Testis (tissue), 3 donors: ENCODE measurements around the gene MYH10. TPM values are rescaled to one million over a fixed set of nuclear protein-coding genes. Genes with fewer than 3 reads are reported as not detected.

Experiments
- DNase-seq: peaks from one replicate; pipeline ENCODE4 v3.0.0-alpha.2; 2019
- H3K27ac ChIP-seq, 2 donors: fragments of 200-600 bp; sonication (generic); one replicate each; pipeline ENCODE4 v1.5.1; 2019
- H3K27me3 ChIP-seq: fragments of 200-600 bp; sonication (generic); one replicate; pipeline ENCODE4 v1.5.1; 2019
- H3K36me3 ChIP-seq: fragments of 200-600 bp; sonication (generic); one replicate; pipeline ENCODE4 v1.5.1; 2017; ENCODE audit warnings: low read depth; ENCODE audit errors: missing control alignments
- H3K4me1 ChIP-seq: fragments of 200-600 bp; sonication (generic); one replicate; pipeline ENCODE4 v1.5.1; 2019
- H3K4me3 ChIP-seq, 2 donors: fragments of 200-600 bp; sonication (generic); one replicate each; pipeline ENCODE4 v1.5.1; 2017 to 2019
- H3K9me3 ChIP-seq: fragments of 200-600 bp; sonication (generic); one replicate; pipeline ENCODE4 v1.5.1; 2017
- CTCF ChIP-seq, 3 experiments: fragments of 450-650 bp in 2 of 3; fragments of 200-600 bp in 1 of 3; sonication (generic) in 1 of 3; IDR thresholded peaks; one replicate each; pipeline ENCODE4 v1.5.1; 2016 to 2019; ENCODE audit warnings: antibody characterized with exemption in 3 of 3, mild to moderate bottlenecking in 2 of 3, moderate library complexity in 1 of 3
- POLR2A ChIP-seq: fragments of 450-650 bp; IDR thresholded peaks from one replicate; pipeline ENCODE4 v1.6.1; 2017; ENCODE audit warnings: antibody characterized with exemption, mild to moderate bottlenecking, moderate library complexity
- WGBS, 2 donors: methylation state at CpG; one replicate each; pipeline ENCODE4 v1.1.5; 2018; 5-methylcytosine and 5-hydroxymethylcytosine counted together
- intact Hi-C: fragments of 100-400 bp; cut with DNase I; formaldehyde crosslinking; loops from one replicate; pipeline ENCODE4 v1.15.1; 2023; ENCODE audit warnings: low total_unique reads
- polyA plus RNA-seq: library from polyadenylated mRNA; stranded (reverse); fragments of 350-450 nt; fragmentation: Illumina TruSeq; extraction: RNeasy Lipid Tissue Mini Kit (QIAGEN cat#74804); gene quantifications from one replicate; pipeline ENCODE4 v1.2.3, GENCODE V29; 2014; ENCODE audit warnings: low read depth, low replicate concordance; ENCODE audit not compliant: insufficient read depth
- total RNA-seq, 2 donors: library from RNA; depleted of rRNA; stranded (reverse); fragments of >200 nt; gene quantifications; one replicate each; pipeline ENCODE4 v1.2.3, GENCODE V29; 2016

The MYH10 gene
- total and polyA plus RNA-seq, 3 donors from 2014 or later = 25.5 to 34.1 (median 33.1) TPM

- no peak overlapping the region for H3K27ac ChIP-seq
- intact Hi-C loops = no loop called here
Observed at GRCh38 chr17:8466873-8467272, 163.7 kb downstream of the MYH10 start.

DNA sequence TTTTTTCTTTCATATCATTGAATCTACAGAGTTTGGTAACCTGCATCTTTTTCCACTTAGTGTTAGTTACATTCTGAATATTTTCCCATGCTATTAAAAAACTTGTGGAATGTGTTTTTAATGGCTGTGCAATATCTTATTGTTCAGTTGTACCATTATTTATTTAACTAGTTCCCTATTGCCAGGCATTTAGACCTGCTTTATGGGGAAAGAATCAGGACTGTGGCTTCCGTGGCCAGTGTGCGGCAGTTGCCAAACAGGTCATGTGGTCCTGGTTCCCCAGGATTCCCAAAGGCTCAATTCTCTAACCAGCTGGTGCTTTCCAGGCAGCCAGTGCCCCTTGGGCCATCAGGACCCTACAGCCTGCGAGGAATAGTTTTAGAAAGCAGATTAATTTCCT, 164.1 kb downstream of the MYH10 start:
- Histone ChIP-seq H3K36me3 (no peaks in the 10 kb centered on the region), H3K4me1 (peaks cover 40% of the 10 kb centered on the region), H3K9me3 (no peaks in the 10 kb centered on the region)

More at GRCh38 chr17:8466873-8467272, 163.7 kb downstream of the MYH10 start:
- Histone ChIP-seq H3K36me3 (no peaks in the 10 kb centered on the region), H3K9me3 (no peaks in the 10 kb centered on the region), H3K4me3 (no peak overlapping the region), H3K4me1 (peaks cover 40% of the 10 kb centered on the region), H3K27me3 (no peaks in the 10 kb centered on the region)
- no peak for TF ChIP-seq CTCF (IDR thresholded peaks at IDR 0.05)
- TF ChIP-seq POLR2A = no peak
- 91 to 95% methylated on average over 21 of the region's 21 CpGs for WGBS, 2 donors
- DNase-seq = no peak

GRCh38 chr17:8465759-8466158, 164.8 kb downstream of the MYH10 start:
- Histone ChIP-seq H3K27me3 (no peaks in the 10 kb centered on the region), H3K9me3 (no peaks in the 10 kb centered on the region), H3K27ac (no peak overlapping the region), H3K36me3 (no peaks in the 10 kb centered on the region), H3K4me3 (no peak overlapping the region), H3K4me1 (peaks cover 34% of the 10 kb centered on the region)
- no peak for DNase-seq
- intact Hi-C loops = no loop called here
- TF ChIP-seq CTCF (IDR thresholded peaks at IDR 0.05) (no peak), POLR2A (no peak)
- 42 to 66% methylated on average over 11 to 12 of the region's 12 CpGs for WGBS, 2 donors

More for the DNA sequence above, 164.1 kb downstream of the MYH10 start:
- intact Hi-C loops = no loop called here
- WGBS, 2 donors = 73 to 75% methylated on average over 3 of the region's 3 CpGs
- DNase-seq = no peak
- H3K4me3 ChIP-seq = no peak overlapping the region
- TF ChIP-seq POLR2A (no peak), CTCF (IDR thresholded peaks at IDR 0.05) (no peak)
- no peak overlapping the region for H3K27ac ChIP-seq
- no peaks in the 10 kb centered on the region for H3K27me3 ChIP-seq

GRCh38 chr17:8465356-8465755, 165.2 kb downstream of the MYH10 start:
- TF ChIP-seq CTCF (IDR thresholded peaks at IDR 0.05) = no peak
- intact Hi-C loops = no loop called here
- Histone ChIP-seq H3K27me3 (no peaks in the 10 kb centered on the region), H3K27ac (no peak overlapping the region), H3K9me3 (no peaks in the 10 kb centered on the region), H3K36me3 (no peaks in the 10 kb centered on the region), H3K4me3 (no peak overlapping the region), H3K4me1 (peaks cover 30% of the 10 kb centered on the region)
- no peak for DNase-seq
- 51 to 52% methylated on average over 8 of the region's 8 CpGs for WGBS, 2 donors

DNA sequence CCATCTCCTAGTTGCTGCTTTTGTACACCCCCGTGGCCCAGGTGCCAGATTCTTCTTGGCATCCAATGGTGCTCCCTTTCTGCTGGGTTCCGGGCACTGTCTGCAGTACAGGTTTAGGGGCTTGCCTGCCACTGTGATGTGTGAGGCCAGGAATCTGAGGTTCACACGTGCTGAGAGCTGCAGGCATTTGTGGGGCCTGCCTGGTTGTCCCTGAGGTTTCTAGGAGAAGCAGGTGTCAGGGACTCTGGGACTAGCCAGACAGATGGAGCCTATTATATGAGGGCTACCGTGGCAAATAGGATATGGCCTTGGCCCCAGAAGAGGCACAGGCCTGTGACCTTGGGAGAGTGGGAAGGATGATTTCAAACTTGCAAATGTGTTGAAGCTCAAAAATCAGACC, 165.6 kb downstream of the MYH10 start:
- Histone ChIP-seq H3K36me3 (no peaks in the 10 kb centered on the region), H3K9me3 (no peaks in the 10 kb centered on the region)
- WGBS, 2 donors = 53 to 61% methylated on average over 4 of the region's 4 CpGs

More for the DNA sequence above, 165.6 kb downstream of the MYH10 start:
- no peak for TF ChIP-seq CTCF (IDR thresholded peaks at IDR 0.05)
- no peak for TF ChIP-seq POLR2A
- H3K27ac ChIP-seq = no peak overlapping the region
- H3K4me1 ChIP-seq = peaks cover 26% of the 10 kb centered on the region
- intact Hi-C loops = no loop called here
- DNase-seq = no peak
- no peak overlapping the region for H3K4me3 ChIP-seq
- H3K27me3 ChIP-seq = no peaks in the 10 kb centered on the region
